ENCODE results near the gene ZNF532.

ZNF532 gene

DNA sequence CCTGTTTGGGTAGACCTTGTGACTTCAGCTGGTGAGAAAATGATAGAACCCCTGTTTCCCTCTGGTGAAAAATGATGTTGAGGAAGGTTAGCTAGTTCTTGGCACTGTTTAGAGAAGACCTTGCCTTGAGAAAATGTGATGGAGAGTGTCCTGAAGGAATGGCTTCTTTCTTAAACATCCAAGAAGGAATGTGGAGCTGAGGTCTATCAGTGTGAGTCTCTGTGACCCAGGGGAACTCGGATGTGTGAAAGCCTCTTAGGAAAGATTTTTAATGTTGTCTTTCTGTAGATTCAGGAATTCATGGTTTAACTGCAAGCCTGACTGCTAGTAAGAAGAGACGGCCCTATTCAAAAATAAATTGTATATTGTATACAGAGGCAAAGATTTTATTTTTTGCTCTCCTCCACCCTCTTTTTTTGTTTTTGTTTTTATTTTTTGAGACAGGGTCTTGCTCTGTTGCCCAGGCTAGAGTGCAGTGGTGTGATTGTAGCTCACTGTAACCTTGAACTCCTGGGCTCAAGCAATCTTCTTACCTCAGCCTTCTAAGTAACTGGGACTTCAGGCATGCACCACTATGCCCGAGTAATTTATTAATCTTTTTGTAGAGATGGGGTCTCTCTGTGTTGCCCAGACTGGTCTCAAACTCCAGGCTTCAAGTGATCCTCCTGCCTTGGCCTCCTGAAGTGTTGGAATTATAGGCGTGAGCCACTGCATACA is 87.5 kb downstream of the ZNF532 start:
- no peak for DNase-seq

DNA sequence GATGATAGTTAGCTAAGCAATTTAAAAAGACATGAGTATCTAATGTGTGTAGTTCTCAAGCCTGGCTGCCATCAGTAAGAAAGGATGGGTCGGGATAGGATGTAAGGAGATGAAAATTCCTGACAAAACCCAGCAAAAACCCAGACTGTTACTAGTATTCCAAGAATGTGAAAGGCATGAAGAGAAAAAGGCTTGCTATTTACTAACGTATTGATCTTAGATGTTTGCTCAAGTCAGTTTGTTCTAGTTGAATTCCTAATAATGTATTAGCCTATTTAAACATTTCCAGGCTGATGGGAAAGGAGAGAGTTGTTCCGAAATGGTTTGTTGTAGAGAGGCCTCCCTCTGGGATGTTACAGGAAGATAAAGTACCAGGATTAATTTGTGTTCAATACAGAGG is 88.2 kb downstream of the ZNF532 start:
- DNase-seq, result no peak

- no peak for DNase-seq
Observed at GRCh38 chr18:58953627-58954026, 89.0 kb downstream of the ZNF532 start.

- DNase-seq, result no peak
Observed at GRCh38 chr18:58955001-58955400, 90.3 kb downstream of the ZNF532 start.

DNA sequence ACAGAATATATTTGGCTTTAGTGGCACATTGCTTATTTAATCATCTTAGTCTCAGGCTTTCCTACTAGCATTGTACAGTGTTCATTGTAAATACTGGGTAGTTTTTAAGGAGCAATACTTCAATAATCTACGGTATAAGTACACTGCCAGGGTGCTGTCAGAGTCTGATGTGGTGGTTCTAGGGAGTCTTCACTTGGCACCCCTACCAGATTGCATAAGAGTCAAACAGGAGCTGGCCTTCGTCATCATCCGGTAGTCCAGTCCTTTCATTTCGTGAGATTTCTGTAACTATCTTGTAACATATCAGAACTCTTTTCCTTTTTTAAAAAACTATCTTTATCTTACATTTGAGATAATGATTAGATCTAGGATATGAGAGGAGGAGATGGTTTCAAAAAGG is 91.1 kb downstream of the ZNF532 start:
- no peak for DNase-seq

GRCh38 chr18:58958628-58959027 is 94.0 kb downstream of the ZNF532 start:
- DNase-seq, result no peak

DNA sequence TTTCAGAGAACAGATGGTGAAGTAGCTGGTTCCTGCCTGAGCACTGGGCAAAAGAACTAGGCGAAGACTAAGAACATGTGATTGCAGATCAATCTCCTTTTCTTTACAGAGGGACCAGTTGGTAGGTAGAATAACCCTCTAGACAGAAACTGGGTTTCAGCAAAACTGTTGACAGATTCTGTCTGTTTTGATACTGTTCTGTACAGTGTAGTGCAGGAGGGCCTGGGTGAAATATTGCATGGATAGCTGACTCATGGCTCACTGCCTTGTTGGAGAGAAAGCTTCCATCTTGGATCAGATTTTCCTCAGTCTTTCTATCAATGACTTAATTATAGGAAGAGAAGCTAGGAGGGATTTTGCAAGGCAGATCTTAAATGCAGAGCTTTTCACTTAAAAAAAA is 95.8 kb downstream of the ZNF532 start:
- no peak for DNase-seq

GRCh38 chr18:58960946-58961722 is 96.5 kb downstream of the ZNF532 start:
- peak; percentile 12 to 14 for DNase-seq

GRCh38 chr18:58962336-58962735 is 97.7 kb downstream of the ZNF532 start:
- DNase-seq, result no peak

DNA sequence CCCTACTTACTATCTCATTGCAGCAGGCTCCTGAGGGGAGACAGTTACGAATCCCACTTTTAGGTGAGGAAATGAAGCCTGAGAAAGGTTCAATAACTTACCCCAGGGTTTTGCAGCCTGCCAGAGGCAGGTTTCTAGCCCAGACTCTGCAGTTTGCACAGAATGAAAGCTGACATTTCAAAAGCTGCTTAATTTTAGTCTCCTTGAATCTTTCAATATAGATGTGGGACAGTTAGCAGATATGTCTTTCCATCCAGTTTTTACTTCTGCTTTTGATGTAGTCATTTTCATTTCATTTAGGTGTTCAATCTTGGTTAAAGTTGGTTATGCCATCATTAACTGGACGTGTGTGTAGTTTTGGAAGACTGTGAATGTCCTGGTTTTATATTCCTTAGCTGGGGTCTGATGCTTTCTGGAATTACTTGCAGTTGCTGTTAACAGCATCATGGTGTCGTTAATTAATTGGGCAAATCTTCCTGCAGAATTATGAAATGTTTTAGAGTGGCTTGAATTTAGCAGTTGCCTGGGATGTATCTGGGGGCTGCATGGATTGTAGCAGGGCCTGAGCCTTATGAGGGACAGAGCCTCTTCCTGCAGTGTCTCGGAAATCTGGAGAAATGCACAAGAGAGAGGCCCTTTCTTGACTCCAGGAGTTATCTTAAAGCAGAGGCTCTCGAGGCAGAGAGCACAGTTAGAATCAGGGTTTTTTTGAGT is 100.8 kb downstream of the ZNF532 start:
- no peak for DNase-seq

DNA sequence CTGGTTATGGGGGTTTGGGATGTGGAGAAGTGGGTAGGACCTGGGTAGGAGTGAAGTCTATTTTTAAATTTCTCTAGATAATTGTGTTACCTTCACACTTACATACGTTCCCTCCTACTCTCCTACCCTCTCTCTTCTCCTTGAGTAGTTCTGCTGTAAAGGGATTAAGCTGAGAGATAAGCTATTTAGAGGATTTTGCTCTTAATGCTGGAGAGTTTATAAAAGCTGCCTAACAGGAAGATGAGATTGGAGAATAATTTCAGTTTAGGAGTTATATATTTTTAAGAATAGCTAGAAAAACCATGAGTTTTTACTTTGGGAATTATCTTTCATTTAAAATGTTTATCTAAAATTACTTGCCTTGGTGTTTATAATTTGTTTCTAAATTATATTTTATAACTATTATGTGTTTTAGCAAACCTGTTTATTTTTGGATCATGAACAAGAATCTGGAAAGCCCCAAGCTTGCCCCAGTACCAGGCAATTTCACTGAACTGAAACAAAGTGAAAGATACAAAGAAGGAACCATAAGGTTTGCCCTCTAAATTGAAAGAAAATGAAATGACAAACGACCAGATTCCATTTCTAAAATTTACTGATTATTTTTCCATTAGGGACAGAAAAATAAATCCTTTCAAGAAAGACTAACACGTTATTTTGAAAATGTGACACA is 101.5 kb downstream of the ZNF532 start:
- DNase-seq, result no peak

DNA sequence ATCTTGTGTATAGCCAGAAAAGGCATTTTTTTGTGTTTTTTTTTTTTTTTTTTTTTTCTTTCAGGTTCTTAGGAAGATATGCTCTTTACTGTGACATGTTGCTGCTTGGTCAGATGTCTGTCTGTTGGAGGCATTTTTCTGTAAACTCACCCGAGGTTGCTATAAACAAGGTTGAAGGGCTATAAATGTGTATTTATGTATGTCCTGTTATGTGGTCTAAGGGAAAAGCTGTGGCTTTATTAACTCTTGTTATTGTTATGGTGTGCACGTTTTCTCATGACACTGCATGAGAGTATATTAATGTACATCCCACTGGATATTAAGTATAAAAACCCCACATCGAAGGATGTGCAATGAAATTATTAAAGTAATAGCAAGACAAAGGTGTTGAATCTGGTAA is 102.0 kb downstream of the ZNF532 start:
- no peak for DNase-seq

- DNase-seq, result no peak
Observed at GRCh38 chr18:58967751-58968254, 103.1 kb downstream of the ZNF532 start.

- no peak for DNase-seq
Observed at GRCh38 chr18:58970943-58971790, 106.5 kb downstream of the ZNF532 start.

GRCh38 chr18:58975296-58975695 is 110.6 kb downstream of the ZNF532 start:
- DNase-seq, result no peak

GRCh38 chr18:58975781-58976180 is 111.1 kb downstream of the ZNF532 start:
- no peak for DNase-seq

DNA sequence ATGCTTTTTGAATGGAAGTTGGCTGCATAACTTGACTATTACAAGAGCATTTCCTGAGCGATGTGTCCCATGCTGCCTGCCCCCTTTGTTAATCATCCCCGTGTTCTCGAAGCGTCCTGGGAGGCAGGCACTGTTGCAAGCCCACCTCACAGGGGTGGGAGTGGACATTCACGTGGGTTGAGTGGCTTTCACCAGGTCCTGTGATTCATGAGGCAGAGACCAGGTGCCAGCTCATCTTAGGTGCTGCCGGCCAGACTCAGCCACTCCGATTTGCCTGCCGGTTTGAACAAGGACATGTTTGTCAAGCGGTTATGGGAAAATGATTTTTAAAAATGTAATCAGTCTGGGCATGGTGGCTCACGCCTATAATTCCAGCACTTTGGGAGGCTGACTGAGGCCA is 112.5 kb downstream of the ZNF532 start:
- DNase-seq, result no peak

GRCh38 chr18:58977801-58978200 is 113.1 kb downstream of the ZNF532 start:
- no peak for DNase-seq

DNA sequence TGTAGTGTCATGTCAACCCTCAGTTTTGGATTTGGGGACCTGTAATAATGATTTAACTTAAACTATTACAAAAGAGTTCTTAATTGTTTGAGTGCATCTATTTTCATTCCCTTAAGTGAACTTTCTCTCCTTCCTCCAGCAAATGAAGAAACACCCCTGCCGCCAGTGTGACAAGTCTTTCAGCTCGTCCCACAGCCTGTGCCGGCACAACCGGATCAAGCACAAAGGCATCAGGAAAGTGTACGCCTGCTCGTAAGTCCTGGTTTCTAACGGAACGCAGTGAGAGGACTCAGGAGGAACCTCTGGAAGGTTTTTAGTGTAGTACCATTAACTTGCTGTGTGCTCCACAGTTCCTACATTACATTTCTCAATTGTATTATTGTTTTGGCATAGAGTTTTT is 114.2 kb downstream of the ZNF532 start:
- no peak for DNase-seq

DNA sequence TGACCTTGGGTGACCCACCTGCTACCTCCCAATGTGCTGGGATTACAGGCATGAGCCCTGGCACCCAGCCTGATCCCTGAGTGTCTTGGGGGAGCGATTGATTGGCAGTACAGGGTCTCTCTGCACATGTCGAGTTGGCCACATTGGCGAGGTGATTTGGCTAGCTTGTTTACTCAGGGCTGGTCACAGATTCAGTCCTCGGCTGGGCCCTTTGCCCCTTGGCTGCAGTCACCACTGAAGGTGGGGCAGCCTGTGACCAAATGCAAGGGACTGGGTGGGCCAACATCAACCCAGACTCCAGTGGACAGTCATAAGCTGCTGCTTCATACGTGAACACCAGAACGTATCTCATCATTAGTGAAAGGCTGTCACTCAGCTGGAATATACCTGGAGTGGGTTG is 114.9 kb downstream of the ZNF532 start:
- no peak for DNase-seq

DNA sequence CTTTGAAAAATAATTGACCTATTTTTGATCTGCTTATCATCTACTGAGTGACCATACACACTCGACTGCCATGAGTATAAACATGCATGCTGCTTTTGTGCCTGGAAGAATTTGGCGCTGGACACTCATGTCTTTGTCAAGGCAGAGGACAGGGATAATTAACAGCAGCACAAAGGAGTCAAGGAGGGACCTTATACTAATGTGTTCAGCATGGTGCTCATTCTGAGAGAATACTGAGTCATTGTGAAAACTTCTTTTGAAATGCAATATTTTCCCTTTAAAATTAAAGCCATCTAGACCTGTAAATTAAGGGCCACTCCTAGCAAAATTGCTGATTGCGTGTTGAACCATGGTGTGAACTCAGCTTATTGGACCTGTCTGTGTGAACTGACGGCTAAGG is 116.3 kb downstream of the ZNF532 start:
- DNase-seq, result no peak
